ENCODE data around the gene CARS1.
A peak's percentile ranks its signal among the peaks of the same experiment; 100 is the strongest.

CARS1 gene

DNA sequence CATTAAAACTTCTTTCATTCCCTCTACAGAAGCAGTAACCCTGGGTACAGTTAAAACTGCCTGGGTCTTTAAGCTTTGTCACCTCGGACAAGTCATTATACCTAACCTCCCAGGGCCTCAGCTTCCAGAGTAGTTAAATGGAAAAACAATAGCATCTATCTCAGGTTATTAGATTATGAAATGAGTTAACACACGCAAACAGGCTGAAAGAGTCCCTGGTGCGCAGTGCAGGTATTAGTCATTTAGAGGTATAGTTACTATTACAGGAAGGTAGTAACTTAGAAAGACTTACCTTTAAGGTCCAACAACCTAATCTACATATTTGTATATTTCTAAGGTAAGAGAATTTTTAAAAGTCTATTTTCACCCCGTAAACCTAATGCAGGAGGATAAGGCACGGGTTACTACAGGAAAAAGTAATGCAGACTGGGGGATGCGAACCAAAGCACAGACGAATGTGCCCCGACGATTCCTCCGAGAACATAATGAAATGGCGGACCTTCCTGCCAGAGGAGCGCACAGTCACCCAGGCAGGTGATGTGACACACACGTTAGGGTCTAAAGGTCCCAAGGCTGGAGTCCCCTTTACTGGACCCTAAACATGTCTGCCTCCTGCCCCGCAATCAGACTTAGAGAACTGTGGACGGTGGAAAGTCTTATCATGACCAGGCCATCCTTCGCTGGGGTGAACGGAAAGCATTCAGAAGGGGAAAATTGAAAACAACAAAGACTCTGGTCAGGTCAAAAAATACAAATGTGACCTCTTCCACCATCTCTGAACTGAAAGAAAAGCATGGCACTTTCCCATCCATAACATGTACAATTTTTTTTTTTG lies 66.4 kb downstream of the CARS1 start:
- DNase-seq, result peak; percentile 78

DNA sequence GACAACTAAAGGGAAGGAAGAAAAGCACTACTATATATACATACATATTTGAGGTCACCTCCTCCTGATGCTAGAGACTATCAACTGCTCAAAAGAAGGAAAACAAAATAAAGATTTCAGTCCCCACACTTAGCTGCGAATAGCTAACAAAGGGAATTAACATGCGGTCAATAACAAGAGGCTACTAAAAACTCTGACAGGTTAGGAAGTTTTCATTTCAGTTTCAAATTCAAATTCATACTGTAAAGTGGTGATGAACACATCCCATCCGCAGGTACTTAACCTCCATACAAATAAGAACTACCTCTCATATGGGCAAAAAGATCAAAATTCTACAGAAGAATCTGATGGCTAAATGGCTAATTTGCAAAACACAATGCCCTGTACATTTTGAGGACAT lies 67.7 kb downstream of the CARS1 start:
- DNase-seq, result no peak

GRCh38 chr11:2989006-2989405 lies 68.2 kb downstream of the CARS1 start:
- DNase-seq, result no peak

- DNase-seq, result no peak
Measured at GRCh38 chr11:2987881-2988861, 69.1 kb downstream of the CARS1 start.

DNA sequence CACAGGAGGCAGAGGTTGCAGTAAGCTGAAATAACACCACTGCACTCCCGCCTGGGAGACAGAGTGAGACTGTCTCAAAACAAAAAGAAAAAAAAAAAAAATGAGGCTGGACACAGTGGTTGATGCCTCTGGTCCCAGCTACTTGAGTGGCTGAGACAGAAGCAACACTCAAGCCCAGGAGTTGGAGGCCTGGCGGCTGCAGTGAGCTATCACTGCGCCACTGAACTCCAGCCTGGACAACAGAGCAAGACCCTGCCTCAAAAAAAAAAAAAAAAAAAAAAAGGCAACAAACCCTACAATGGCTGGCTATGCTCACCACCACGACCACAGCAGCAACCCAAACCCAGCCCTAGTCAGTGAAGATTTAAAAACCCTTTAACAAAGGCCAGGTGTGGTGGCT lies 73.3 kb downstream of the CARS1 start:
- no peak for DNase-seq

GRCh38 chr11:2982214-2982613 lies 75.0 kb downstream of the CARS1 start:
- no peak for DNase-seq

DNA sequence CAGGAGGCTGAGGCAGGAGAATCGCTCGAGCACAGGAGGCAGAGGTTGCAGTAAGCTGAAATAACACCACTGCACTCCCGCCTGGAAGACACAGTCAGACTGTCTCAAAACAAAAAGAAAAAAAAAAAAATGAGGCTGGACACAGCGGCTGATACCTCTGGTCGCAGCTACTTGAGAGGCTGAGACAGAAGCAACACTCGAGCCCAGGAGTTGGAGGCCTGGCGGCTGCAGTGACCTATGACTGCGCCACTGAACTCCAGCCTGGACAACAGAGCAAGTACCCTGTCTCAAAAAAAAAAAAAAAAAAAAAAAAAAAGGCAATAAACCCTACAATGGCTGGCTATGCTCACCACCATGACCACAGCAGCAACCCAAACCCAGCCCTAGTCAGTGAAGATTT lies 76.1 kb downstream of the CARS1 start:
- DNase-seq, result peak; percentile 52

DNA sequence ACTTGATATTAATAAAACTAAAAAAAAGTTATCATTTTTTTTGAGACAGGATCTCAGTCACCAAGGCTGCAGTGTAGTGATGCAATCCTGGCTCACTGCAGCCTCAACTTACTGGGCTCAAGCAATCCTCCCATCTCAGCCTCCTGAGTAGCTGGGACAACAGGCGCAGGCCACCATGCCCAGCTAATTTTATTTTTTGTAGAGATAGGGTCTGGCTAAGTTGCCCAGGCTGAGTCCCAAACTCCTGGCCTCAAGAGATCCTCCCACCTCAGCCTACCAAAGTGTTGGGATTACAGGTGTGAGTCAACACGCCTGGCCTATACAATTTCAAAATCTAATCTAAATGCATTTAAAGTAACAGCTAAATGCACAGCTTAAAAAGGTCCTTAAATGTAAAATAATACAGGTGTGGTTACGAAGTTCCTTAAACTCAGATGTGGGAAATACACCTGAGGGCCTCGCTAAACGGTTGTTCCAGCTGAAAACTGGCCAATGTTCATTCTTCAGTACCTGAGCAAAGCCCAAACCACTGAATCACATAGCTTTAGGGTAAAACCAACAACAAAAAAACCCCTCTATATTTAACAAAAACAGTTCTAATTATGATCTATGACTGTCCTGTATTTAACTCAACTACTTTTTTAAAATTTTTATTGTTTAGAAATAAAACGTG lies 76.9 kb downstream of the CARS1 start:
- DNase-seq, result peak; percentile 50

DNA sequence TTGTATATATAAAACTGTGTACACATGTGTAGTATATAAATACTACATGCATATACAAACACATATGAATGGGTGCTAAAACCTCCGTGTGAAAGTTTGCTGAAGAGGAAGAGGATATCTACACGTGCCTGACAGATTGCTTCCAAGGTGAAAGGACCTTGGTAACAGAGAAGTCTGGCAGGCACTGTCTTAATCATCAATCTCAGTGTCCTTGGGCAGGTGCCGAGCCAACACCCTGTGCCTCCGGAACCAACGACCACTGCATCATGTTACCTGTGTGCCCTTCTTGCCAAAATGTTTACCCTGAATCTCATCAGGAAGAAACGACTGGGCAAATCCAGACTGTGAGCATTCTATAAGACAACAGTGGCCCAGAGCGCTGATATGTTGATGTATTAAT lies 80.1 kb downstream of the CARS1 start:
- DNase-seq, result no peak

- no peak for DNase-seq
Measured at GRCh38 chr11:2976294-2977063, 80.7 kb downstream of the CARS1 start.

- DNase-seq, result peak; percentile 66
Measured at GRCh38 chr11:2975594-2975993, 81.6 kb downstream of the CARS1 start.

- peak; percentile 49 for DNase-seq
Measured at GRCh38 chr11:2974272-2974671, 83.0 kb downstream of the CARS1 start.

DNA sequence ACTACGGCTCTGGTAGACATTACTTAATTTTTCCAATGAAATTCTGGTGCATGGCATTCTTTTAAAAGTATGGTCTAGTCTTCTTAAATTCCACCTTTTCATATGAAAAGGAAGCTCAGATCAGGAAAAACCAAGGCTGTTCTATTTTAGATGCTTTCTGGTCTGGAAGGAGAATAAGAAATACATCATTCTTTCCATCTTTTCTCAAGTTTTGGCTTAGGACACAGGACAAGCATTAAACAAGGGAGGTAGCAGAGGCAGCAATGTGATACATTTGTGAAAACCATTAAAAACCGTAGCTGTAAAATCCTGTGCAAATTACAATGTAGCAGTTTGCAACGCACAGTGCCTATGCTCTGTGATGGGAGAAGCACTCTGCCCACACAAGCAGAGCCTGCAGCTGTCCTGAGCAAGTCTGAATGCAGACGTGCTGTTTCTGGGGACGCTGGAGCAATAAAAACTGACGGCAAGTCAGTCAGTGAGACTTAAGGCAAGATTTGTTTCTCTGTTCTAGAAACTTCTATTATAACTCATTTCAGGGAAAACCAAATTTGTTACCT lies 88.8 kb downstream of the CARS1 start:
- DNase-seq, result no peak

DNA sequence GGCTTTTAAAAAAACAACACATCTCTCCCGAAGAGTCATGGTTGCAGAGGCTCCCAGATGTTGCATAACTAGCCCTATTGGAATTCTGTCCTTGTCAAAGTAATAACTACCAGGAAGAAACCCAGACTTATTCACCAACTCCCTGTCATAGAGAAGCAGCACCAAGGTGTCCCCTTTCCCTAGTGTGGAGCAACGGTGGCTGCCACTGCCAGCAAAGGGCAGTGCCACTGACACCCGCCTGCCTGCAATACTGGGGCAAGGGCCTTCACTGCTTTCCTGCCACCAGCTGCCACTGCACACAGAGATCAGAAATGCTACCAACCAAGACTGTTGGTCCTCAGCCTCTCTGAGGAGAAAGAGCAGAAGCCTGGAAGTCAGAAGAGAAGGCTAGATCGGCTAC lies 92.4 kb downstream of the CARS1 start:
- DNase-seq, result no peak

DNA sequence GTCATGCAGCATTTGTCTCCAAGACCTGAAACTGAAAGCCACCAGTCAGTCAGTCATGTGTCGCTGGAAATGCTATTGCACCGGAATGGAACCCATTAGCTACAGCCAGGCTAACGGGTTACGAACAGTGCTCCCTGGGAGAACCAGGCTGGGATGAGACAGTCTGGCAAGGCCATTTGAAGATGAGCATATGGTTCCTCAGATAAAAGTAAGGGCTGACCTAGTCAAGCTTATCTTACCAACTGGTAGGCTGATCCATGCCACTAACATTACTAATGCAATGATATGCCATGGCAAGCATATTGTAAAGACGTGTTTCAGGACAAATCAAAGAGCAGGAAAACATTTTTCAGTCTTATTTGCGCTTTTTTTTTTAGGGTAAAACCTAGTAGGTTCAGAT lies 93.5 kb downstream of the CARS1 start:
- no peak for DNase-seq

- no peak for DNase-seq
Measured at GRCh38 chr11:2963112-2963754, 94.0 kb downstream of the CARS1 start.

DNA sequence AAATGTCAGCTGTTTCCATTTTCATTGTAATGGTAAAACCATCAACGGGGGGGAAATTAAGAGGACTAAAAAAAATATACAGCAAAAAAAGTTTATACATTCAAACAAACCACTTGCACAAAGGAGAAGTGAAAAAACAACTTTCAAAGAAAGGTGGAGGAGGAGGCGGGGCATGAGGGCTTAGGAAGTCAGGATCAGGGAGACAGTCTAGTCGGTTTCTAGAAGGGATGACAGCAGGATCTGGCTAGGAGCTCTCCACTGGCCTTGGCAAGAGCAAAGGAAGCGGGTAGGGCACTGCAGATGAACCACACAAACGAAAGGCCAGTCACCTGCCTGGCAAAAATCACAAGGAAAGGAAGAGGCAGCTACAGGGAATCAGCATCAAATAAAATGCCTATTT lies 96.1 kb downstream of the CARS1 start:
- no peak for DNase-seq

GRCh38 chr11:2960139-2960538 lies 97.1 kb downstream of the CARS1 start:
- no peak for DNase-seq

DNA sequence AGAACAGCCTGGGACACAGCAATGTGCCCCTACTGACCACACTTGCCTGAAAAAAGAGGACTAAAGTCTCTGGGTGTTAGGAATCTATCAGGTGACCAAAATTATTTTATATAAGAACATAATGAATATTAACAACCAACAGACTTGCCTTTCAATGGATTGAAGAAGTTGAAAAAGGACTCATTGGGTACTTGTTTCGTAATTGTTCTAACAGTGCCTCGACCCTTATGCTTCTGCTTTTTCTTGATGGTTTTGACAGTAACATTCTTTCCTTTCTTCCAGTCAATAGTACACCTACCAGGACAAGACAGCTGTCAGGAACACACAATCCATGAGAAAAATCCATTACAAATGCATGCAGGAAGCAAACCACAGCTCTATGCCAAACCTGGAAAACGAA lies 99.0 kb downstream of the CARS1 start:
- no peak for DNase-seq

- DNase-seq, result no peak
Measured at GRCh38 chr11:2955906-2956476, 101.2 kb downstream of the CARS1 start.

- DNase-seq, result no peak
Measured at GRCh38 chr11:2954263-2954662, 103.0 kb downstream of the CARS1 start.

Data from activated CD8-positive, alpha-beta memory T cell treated with anti-CD3 and anti-CD28 coated beads for 24 hours (primary cell).